H1 (cell line): Measurements from ENCODE around the gene NMRAL1. TPM values are rescaled to one million over a fixed set of nuclear protein-coding genes. Genes with fewer than 3 reads are reported as not detected.

Experiments used
- CHD7 ChIP-seq: fragments of 300-600 bp; sonication (generic); IDR thresholded peaks from 2 replicates; pipeline ENCODE4 v1.7.1; 2012; ENCODE audit warnings: low read length, moderate library complexity, mild to moderate bottlenecking, inconsistent platforms; ENCODE audit not compliant: insufficient replicate concordance
- GABPA ChIP-seq: IDR thresholded peaks from 2 replicates; pipeline ENCODE4 v1.6.1; 2011; ENCODE audit warnings: mild to moderate bottlenecking, low read length, moderate library complexity, borderline replicate concordance; ENCODE audit not compliant: insufficient read depth
- RAD21 ChIP-seq, 2 experiments: IDR thresholded peaks in 1 of 2; conservative IDR thresholded peaks in 1 of 2; 2 replicates each; pipeline ENCODE4 v1.6.1; 2011; ENCODE audit warnings: low read depth in 2 of 2, low read length in 2 of 2, improper control_type of control experiment in 1 of 2, inconsistent platforms in 1 of 2, mild to moderate bottlenecking in 1 of 2, moderate library complexity in 1 of 2
- polyA plus RNA-seq, 7 experiments: library from polyadenylated mRNA; depleted of rRNA in 3 of 7; stranded (reverse) in 5 of 7; unstranded in 2 of 7; fragments of >200 nt in 5 of 7; fragments of 200-250 nt in 2 of 7; gene quantifications; 1 replicate in 5 of 7; 2 replicates in 1 of 7; 4 replicates in 1 of 7; pipeline versions ENCODE4 v1.2.1 to v1.2.3, GENCODE V29; 2011 to 2013; ENCODE audit warnings: missing spikeins in 2 of 7, mixed read lengths in 2 of 7
- total RNA-seq: library from RNA; stranded (reverse); fragmentation: NEBNext Ultra II Directional; extraction: Animal tissue kit (Norgen Biotek cat#: 25700); gene quantifications from 2 replicates; pipeline ENCODE4 v1.2.1, GENCODE V29; 2021

NMRAL1 gene
- total and polyA plus RNA-seq, 2 of the 8 experiments (the other 6 are each of a cell fraction or from before 2014, with no cell fraction given), result 66.8 to 143 TPM

GRCh38 chr16:4443271-4443670 lies 31.2 kb downstream of the NMRAL1 start (continued):
- TF ChIP-seq CHD7 (no peak), GABPA (no peak), RAD21 (IDR thresholded peaks at IDR 0.05 in 1 of 2, conservative IDR thresholded peaks at IDR 0.05 in 1 of 2; ENCODE audit: low read depth in 2 of 2, low read length in 2 of 2) (no peak)
- TF ChIP-seq, all 59 proteins: peak for 0
